ENCODE data around the gene FAR2. TPM values are rescaled to one million over a fixed set of nuclear protein-coding genes. Genes with fewer than 3 reads are reported as not detected.

FAR2 gene
- total RNA-seq, 2 experiments from 2014 or later, result 0.73 TPM; not detected in 1

DNA sequence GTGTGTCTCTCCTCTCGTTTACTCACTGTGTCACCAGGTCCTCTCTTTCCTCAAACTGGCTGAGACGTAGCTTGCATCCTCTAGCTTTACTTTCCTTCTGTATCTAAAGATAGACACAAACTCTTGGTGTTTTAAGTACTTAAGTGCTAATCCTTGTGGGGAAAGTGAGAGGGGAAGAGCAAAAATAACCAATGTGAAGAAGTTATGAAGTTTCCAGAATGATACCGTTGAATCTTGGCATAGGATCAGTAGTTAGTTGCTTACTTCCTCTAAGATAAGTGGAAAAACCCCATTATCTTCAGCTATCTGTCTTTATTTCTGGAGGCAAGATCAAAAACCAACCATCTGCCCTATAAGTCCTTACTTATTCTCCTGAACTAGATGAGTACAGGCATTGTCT, 10.6 kb downstream of the FAR2 start:
- no TSS peak for BruUV-seq (replicated peaks)
- ChIA-PET CTCF (ENCODE audit: unreplicated experiment) (no interaction called here), POLR2A (interaction anchor here (0.6 to 1.1 kb wide), 5 partner anchors 8 to 1481 kb away, joined by 3 to 5 read pairs (median 4); no protein-coding TSS in a partner anchor)

DNA sequence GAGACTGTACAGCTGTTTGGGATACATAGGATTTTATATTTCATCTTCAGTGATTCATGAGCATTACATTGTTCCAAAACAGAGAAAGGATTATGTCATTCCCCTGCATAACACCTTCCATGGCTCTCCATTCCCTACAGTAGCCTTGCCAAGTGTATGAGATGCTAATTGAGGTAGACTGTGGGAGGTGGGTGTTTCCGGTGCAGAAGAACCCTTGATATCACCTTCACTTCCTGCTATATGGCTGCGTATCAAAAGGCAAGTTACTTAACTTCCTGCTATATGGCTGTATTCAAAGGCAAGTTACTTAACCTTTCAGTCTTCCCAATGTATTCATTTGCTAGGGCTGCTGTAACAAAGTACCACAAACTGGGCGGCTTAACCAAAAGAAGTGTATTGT, 11.2 kb downstream of the FAR2 start:
- DNase-seq (ENCODE audit: low spot score), result no peak
- CTCF ChIA-PET (ENCODE audit: unreplicated experiment), result no interaction called here
- Histone ChIP-seq H3K27ac (ENCODE audit: low read depth, low read length, poor library complexity, severe bottlenecking) (no peak overlapping the region), H3K9me2 (ENCODE audit: insufficient read depth, low read length) (no peaks in the 10 kb centered on the region), H3K4me2 (ENCODE audit: low read length) (no peak overlapping the region), H3K36me3 (ENCODE audit: insufficient read depth, low read length) (no peaks in the 10 kb centered on the region), H3K4me3 (ENCODE audit: low read depth, low read length, poor library complexity, severe bottlenecking) (no peak overlapping the region), H3K9me3 (ENCODE audit: low read length) (no peaks in the 10 kb centered on the region), H3K4me1 (ENCODE audit: insufficient read depth, low read length, poor library complexity, severe bottlenecking) (peaks cover 12% of the 10 kb centered on the region), H3K79me2 (ENCODE audit: insufficient read depth, low read depth, low read length) (no peaks in the 10 kb centered on the region), H2AFZ (ENCODE audit: low read length) (no peak overlapping the region; the same call in 1 of the 2 replicates), H4K20me1 (ENCODE audit: insufficient read depth, low read length) (no peaks in the 10 kb centered on the region)
- POLR2A ChIA-PET, result interaction anchor here (0.9 kb wide), 1 partner anchor 32 kb away, joined by 4 read pairs; no protein-coding TSS in a partner anchor
- intact Hi-C loops (cut with micrococcal nuclease; ENCODE audit: unreplicated experiment), result no loop called here
- TF ChIP-seq EZH2phosphoT487 (IDR thresholded peaks at IDR 0.05; ENCODE audit: borderline replicate concordance, low read depth, low read length), result no peak
- TF ChIP-seq, protein P1, sequence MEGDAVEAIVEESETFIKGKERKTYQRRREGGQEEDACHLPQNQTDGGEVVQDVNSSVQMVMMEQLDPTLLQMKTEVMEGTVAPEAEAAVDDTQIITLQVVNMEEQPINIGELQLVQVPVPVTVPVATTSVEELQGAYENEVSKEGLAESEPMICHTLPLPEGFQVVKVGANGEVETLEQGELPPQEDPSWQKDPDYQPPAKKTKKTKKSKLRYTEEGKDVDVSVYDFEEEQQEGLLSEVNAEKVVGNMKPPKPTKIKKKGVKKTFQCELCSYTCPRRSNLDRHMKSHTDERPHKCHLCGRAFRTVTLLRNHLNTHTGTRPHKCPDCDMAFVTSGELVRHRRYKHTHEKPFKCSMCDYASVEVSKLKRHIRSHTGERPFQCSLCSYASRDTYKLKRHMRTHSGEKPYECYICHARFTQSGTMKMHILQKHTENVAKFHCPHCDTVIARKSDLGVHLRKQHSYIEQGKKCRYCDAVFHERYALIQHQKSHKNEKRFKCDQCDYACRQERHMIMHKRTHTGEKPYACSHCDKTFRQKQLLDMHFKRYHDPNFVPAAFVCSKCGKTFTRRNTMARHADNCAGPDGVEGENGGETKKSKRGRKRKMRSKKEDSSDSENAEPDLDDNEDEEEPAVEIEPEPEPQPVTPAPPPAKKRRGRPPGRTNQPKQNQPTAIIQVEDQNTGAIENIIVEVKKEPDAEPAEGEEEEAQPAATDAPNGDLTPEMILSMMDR (conservative IDR thresholded peaks at IDR 0.05; ENCODE audit: low read length), result no peak
- BruUV-seq (replicated peaks), result no TSS peak

More for the DNA sequence above, 10.6 kb downstream of the FAR2 start:
- Histone ChIP-seq H3K79me2 (ENCODE audit: insufficient read depth, low read depth, low read length) (no peaks in the 10 kb centered on the region), H3K9me3 (ENCODE audit: low read length) (no peaks in the 10 kb centered on the region), H3K36me3 (ENCODE audit: insufficient read depth, low read length) (no peaks in the 10 kb centered on the region), H3K4me1 (ENCODE audit: insufficient read depth, low read length, poor library complexity, severe bottlenecking) (peaks cover 8% of the 10 kb centered on the region), H3K4me3 (ENCODE audit: low read depth, low read length, poor library complexity, severe bottlenecking) (no peak overlapping the region), H3K4me2 (ENCODE audit: low read length) (no peak overlapping the region), H3K27ac (ENCODE audit: low read depth, low read length, poor library complexity, severe bottlenecking) (no peak overlapping the region), H4K20me1 (ENCODE audit: insufficient read depth, low read length) (no peaks in the 10 kb centered on the region), H3K9me2 (ENCODE audit: insufficient read depth, low read length) (no peaks in the 10 kb centered on the region), H2AFZ (ENCODE audit: low read length) (no peak overlapping the region; the same call in 1 of the 2 replicates)
- intact Hi-C loops (cut with micrococcal nuclease; ENCODE audit: unreplicated experiment), result no loop called here
- TF ChIP-seq, protein P1 (conservative IDR thresholded peaks at IDR 0.05; ENCODE audit: low read length), result no peak
- no peak for TF ChIP-seq EZH2phosphoT487 (IDR thresholded peaks at IDR 0.05; ENCODE audit: borderline replicate concordance, low read depth, low read length)
- DNase-seq (ENCODE audit: low spot score), result no peak

DNA sequence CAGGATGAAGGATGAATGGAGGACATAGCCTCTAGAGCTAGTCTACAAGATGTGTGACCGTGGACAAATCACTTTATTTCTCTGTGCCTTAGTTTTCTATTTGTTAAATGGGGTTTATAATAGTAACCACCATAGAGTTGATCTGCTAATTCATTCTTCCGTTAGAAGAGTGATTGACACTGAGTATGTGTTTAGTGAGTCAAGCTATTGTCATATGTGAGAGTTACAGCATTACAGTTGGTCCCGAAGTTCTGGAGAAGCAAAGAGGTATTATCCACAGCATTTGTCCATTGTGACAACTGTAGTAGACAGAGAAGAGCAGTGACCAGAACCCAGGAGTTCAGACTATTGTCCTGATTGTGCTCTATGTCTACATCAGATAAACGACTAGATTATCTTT, 14.1 kb downstream of the FAR2 start:
- no peak for DNase-seq (ENCODE audit: low spot score)
- no peaks in the 10 kb centered on the region for H3K79me2 ChIP-seq (ENCODE audit: insufficient read depth, low read depth, low read length)
- H3K4me1 ChIP-seq (ENCODE audit: insufficient read depth, low read length, poor library complexity, severe bottlenecking), result peaks cover 18% of the 10 kb centered on the region
- BruUV-seq (replicated peaks), result no TSS peak
- no peak overlapping the region for H3K4me2 ChIP-seq (ENCODE audit: low read length)
- no peaks in the 10 kb centered on the region for H4K20me1 ChIP-seq (ENCODE audit: insufficient read depth, low read length)
- TF ChIP-seq EZH2phosphoT487 (IDR thresholded peaks at IDR 0.05; ENCODE audit: borderline replicate concordance, low read depth, low read length), result no peak
- TF ChIP-seq, protein P1 (conservative IDR thresholded peaks at IDR 0.05; ENCODE audit: low read length), result no peak
- ChIA-PET POLR2A (interaction anchor here (1.9 kb wide), 1 partner anchor 9 kb away, joined by 6 read pairs; no protein-coding TSS in a partner anchor), CTCF (ENCODE audit: unreplicated experiment) (no interaction called here)
- H3K9me3 ChIP-seq (ENCODE audit: low read length), result 0 out of 2 replicates have a peak, but pooled peaks cover 9% of the 10 kb centered on the region
- H3K9me2 ChIP-seq (ENCODE audit: insufficient read depth, low read length), result no peaks in the 10 kb centered on the region
- no peaks in the 10 kb centered on the region for H3K36me3 ChIP-seq (ENCODE audit: insufficient read depth, low read length)
- H3K27ac ChIP-seq (ENCODE audit: low read depth, low read length, poor library complexity, severe bottlenecking), result no peak overlapping the region
- intact Hi-C loops (cut with micrococcal nuclease; ENCODE audit: unreplicated experiment), result no loop called here
- H2AFZ ChIP-seq (ENCODE audit: low read length), result no peak overlapping the region
- H3K4me3 ChIP-seq (ENCODE audit: low read depth, low read length, poor library complexity, severe bottlenecking), result no peak overlapping the region
